ENCODE measurements around the gene DMD.

- TF ChIP-seq CTCF (IDR thresholded peaks at IDR 0.05) = no peak
- TF ChIP-seq POLR2A (IDR thresholded peaks at IDR 0.05) = no peak
- no peak for TF ChIP-seq EP300 (IDR thresholded peaks at IDR 0.05)
These were observed 1359.6 kb downstream of the DMD start for GRCh38 chrX:31851761-31852160.

Data from ovary (tissue), 3 donors.